Activated CD4-positive, CD25-positive, alpha-beta regulatory T cell treated with anti-CD3 and anti-CD28 coated beads, Interleukin-2, amount 50 U/mL, for 72 hours (primary cell): ENCODE results near the gene KIRREL3.

Source experiments
- DNase-seq: peaks from one replicate; pipeline ENCODE4 v3.0.0; 2021

KIRREL3 gene

DNA sequence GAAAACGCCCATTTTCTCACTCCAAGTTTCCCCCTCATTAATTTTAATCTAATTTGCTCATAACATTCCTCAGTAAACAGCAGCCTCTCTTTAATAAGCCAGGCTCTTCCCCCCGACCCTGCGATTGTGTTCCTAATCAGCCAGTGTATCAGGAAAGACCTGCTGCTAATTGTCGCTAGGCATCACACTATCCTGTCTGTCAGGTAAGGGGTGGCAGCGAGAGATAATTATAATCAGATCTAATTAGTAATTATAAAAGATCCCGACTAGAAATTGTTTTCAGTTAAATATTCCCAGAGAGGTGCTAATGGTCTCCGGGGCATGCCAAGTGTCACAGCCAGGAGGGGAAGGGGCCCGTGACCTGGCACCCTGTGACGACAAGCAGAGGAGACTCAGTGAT lies 502.3 kb downstream of the KIRREL3 start:
- no peak for DNase-seq

DNA sequence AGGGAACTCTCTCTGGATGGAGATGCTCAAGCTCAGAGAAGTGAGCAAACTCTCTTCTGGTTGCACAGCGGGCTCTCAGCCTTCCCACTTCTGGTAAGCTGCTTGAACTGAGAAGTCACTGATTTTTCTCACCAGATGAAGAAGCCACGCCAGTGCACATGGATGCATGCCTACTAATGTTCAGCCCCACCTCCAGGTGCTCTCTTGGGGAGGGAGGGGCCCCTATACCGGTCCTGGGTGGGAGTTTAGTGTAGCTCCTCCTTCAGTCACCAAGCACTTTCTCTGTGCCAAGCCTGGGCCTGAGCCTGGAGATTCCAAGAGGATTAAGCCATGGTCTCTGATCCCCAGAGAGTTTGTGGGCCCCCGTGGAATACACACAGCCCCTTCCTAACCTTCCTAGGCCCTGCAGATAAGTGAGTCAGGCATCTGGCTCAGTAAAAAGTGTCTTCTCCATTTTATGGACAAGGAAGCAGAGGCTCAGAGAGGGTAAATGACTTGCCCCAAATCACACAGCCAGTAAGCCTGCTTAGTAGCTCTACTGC lies 502.9 kb downstream of the KIRREL3 start:
- no peak for DNase-seq

DNA sequence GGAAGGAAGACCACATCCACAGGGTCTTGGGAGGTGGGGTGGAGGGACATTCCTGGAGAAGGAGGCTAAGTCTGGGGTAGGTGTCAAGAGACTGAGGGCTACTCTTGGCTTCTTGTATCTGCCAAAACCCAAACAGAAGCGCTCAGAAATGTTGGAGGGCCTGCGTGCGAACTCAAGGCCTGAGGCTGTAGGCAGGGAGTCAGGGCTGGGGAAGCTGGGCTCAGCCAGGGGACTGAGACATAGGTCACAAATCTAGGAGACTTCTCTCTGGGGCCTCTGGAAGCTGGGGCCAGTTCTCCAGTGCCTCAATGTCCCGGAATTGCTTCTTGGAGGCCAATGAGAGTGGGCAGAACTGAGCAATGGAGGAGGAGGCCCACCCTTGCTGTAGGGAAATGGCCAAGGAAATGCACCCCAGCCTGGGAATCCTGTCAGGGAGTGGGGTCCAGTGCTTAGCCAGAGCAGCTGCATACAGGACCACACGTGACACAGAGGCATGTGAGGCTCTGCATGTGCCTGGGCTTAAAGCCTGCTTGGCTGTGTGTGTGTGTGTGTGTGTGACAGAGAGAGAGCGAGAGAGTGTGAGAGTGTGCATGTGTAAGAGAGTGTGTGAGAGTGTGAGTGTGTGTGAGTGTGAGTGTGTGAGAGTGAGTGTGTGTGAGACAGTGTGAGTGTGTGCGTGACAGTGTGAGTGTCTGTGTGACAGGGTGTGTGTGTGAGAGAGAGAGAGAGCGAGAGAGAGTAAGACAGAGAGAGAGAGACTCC lies 503.8 kb downstream of the KIRREL3 start:
- no peak for DNase-seq

DNA sequence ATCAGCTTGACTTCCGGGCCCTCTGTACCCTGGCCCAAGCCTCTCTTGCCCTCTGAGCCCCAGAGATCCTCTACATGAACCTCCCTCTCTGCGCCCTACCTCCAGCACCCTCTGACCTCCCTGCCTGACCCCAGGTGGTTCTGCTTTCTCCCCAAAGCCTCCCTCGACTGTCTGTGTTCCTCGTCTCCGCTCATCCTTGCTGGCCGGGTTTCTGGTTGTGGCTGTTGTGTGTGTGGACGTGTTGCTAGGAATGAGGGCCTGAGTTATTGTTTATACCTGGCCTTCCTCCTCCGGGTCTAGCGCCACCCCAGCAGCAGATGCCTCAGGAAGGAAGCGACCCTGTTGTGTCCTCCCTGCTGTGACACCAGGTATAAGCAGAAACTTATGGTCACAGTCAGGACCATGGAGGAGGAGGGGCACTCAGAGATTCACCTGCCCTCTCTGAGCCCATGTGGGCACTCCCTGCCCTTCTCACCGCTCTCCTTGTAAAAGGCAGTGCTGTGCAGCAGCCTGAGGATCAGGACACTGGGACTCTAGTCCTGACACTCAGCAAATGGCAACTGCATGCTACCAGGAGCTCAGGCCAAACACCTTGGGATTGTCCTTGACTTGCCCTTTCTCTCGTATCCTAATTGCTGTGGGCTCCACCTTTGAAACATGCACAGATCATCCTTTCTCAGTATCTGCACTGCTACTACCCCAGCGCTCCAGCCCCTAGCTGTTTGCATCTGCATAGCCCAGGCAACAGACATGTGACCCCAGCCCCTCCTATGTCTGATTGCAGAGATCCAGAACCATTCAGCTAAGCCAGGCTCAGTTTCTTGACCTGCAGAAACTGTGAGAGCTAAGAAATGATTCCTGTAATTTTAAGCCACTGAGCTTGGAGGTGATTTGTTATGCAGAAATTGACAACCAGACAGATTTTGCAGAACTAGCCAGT lies 505.0 kb downstream of the KIRREL3 start:
- no peak for DNase-seq

DNA sequence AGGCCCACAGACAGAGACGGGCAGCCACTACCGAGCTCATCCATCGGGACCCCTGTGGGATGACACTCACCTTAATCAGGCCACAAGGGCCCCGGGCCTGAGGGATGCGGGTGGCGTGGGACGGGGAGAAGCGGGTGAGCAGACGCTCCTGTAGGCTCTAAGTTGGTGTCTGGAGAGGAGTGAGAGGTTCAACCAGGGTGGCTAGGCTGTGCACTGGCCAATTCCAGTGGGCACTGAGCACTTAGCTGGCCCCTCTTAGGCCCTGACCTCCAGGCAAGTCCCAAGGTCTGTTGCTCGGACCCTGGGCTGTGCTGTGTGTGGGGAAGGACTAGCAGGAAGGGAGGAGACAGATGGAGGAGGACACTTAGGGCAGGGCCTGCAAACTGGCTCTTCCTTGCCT lies 505.7 kb downstream of the KIRREL3 start:
- no peak for DNase-seq

DNA sequence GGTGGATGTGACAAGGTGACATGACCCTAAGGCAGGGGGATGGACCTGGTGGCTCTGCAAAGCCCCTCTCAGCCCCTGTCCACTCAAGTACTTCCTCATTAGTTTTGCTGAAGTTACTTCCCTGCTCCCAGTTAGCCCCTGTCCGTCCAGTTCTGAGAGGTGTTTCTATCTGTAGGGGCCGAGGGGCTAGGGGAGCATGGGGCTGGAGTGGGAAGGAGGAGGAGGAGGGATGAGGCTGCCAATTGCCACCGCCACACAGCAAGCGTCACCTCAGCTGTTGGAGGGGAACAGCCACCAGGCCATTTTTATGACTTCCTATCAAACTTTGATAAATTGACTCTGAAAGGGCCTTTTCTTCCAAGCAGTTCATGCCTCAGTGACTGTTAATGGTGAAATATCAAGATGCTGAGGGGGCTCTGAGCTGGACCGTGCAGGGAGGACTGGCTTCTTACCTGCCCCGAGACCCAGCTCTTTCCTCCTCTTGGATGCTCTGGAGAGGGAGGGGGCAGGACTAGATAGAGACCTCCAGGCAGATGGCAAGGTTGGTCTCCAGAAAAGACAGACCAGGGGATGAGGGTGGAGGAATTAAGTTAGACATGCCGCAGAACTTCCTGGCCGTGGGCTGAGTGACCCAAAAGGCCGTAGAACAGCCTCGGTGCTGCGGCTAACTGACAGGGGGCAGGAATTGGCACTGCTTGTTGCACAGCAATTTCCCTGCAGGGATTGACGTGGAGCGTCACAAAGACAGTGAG lies 508.1 kb downstream of the KIRREL3 start:
- no peak for DNase-seq

DNA sequence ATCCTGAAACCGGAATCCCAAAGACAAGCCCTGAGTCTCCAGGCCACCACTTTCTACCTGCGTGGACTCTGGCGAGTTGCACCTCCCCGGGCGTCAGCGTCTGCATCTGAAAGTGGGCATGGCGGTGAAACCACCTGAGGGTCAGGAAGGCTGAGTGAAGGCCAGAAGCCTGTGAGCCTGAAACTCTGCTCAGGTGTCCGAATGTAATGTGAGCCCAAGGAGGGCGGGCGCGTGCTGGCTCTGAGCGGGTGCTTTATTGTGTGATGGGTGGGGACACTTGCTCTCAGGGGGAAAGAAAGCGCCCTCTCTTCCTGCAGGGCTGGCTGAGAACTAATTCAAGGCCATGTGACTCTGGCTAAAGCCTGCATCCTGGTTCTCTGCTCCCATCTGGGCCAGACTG lies 509.5 kb downstream of the KIRREL3 start:
- DNase-seq = no peak

DNA sequence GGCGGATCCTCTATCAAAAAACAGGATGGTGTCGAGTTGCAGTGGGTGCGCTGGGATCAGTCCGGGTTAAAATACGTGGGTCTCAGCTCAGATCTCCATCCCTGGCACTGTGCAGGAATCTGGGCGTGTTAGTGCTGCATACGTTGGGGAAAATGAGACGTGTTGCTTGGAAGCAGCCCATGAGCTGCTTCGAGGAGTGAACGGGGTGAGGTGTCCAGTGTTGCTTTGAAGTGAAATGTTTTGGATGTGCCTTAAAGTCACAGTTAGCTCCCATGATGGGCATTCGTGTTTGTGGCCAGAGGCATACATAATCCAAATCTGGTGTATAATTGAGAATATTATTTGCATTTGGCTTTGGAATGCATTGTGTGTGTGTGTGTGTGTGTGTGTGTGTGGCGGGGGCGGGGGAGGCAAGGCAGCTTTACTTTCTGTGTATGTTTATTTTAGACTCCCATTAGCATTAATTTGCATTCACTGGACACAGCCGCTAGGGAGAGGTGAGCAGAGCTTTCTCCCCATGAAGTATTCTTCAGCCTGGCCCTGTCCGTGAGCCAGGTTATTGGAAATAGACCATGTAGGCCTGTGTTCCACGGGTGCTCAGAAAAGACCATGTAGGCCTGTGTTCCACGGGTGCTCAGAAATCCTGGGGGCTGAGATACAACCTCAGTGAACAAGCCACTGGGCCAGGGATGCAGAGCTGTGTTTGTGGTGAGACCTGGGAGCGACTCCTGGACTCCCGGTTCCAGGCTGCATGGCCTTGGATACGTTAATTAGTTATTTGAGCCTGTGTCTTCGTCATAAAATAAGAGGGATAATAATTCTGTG lies 510.5 kb downstream of the KIRREL3 start:
- DNase-seq = no peak

DNA sequence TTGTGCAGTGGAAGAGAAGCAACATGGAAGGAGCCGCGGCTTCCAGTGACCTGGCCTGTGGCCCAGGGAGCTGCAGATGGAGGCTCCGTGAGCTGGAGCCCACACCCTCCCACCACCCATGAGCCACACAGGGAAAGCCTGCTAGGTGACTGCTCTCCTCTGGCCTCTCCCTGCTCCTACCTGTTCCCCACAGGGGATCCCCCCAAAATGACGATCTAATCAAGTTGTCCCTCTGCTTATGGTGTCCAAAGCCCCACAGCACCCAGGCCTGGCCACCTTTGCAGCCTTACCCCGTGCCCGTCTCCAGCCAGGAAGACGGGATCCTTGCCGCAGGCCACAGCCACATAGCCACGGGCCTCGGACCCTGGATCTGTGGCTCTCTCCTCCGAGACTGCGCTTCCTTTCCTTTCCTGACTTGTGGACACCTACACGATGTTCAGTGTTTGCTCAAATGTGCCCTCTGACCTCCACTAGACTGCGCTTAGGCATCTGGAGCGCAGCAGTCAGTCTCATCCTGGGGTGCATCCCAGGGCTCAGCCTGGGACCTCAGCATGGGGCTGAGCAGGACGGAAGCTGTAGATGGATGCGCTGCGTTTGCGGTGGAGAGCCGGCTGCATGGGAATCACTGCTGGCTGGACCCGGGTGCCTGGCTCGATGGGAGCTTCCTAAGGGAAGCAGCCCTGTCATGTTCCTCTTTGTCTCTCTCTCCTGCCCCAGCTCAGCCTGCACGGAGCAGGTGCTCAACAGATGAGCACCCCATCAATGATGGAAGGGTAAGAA lies 511.8 kb downstream of the KIRREL3 start:
- DNase-seq = no peak

DNA sequence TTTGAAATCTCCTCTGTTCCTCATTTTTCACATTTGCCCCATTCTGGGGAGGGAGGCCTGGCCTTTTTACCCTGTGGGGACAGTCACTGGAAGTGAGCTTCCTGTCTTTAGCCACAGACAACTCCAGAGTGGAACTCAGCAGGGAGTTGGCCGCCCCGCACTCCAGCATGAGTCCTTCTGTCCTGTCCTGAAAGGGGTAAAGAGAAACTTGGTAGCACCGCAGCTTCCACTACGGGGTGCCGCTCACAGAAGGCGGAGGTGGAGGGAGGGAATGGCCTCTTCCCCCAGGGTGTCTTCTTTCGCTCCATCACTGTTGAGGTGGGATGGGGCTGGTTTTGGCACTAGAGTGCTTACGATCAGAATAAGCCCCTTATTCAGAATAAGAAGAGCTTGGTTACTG lies 512.9 kb downstream of the KIRREL3 start:
- no peak for DNase-seq

DNA sequence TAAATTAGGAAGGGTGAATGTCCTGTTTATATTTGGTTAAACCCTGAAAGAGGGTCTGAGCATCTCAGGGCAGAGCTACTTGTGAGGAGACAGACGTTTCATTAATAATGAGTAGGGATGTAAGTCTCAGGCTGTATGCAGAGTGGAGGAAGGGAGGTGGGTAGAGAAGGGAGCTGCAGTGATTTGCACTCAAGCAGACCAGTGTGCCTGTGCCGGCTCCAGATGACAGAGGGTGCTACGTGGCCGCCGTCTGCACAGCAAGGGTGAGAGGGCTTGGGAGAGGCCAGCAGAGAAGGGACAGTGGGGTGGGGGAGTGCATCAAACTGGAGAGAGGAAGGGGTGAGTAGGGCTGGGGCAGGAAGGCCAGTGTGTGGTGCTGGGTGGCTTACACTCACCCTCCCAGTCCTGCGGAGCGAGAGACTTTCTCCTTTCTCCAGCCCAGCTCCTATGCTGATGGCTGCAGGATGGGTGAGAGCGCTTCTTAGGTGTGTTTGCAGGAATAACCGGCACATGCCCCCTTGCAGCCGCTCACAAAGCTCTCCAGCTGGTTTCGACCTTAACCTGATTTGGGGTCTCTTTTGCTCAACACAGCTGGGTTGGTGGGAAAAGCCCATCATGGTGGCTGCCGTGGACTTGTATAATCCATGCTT lies 514.5 kb downstream of the KIRREL3 start:
- DNase-seq = no peak

DNA sequence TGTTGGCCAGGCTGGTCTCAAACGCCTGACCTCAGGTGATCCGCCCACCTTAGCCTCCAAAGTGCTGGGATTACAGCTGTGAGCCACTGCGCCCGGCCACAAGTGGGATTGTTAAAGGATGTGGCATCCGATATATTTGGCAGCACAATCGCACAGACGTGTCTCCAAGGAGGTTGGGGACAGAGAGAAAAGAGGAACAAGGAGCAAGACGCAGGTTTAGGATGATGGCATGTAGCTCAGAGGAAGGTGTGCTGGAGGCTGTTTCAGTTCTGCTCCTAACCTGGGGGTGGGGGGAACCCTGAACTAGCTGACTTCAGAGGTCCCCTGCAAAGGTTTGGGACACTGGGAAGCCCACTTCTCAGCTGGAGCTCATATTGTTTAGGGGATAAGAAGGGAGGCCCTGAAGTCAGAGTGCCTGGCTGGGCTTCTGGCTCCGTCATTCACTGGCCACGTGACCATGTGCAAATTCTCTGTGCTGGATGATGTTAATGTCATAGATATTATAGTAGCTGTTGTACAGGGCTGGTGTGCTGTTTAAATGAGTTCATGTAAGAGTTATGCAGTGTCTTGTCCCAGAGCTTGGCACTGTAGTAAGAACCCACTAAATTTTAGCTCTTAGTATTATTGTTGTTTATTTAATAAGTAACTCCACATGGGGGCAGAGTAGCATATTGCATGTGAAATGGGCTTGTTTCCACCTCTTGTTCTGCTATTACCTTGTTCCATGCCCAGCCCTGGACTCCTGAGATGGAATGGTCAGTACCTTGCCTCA lies 515.4 kb downstream of the KIRREL3 start:
- DNase-seq = no peak

DNA sequence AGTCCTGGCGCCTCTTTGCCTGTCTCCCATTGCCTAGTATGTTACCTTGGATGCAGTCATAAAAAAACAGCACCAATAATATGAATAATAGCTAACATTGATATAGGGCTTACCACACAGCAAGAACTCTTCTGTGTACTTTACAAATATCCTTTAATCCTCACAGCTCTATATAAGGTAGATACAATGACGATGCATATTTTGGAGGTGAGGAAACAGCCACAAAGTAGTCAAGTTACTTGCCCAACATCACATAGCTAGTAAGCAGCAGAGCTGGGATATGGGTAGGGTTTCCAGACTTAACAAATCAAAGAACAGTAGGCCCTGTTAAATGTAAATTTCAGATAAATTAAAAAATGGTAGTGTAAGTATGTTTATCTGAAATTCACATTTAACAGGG lies 516.3 kb downstream of the KIRREL3 start:
- DNase-seq = no peak

DNA sequence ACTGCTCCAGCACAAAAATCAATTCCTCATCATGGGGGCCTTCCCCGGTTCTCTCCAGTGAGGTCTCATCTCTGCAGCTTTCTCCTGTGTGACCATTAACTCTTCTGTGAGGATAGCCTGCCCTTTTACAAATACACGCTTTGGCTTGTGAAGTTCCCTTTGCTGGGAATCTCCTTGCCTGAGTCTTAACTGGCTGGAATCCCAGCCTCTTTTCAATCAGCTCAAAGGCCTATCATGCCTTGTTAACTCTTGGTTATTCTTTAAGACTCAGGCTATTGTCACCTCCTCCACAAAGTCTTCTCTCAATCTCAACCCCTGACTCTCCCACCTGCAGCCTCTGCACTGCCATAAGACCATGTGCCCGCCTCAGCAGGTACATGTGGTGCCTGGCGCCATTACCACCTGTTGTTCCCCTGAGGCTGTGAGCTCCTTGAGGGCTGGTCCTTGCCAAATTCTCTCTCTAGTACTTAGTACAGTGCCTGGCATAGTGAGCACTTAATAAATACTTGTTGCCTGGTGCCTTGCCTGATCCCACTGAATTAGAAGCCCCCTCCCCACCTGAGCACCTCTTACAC lies 516.9 kb downstream of the KIRREL3 start:
- DNase-seq = no peak

DNA sequence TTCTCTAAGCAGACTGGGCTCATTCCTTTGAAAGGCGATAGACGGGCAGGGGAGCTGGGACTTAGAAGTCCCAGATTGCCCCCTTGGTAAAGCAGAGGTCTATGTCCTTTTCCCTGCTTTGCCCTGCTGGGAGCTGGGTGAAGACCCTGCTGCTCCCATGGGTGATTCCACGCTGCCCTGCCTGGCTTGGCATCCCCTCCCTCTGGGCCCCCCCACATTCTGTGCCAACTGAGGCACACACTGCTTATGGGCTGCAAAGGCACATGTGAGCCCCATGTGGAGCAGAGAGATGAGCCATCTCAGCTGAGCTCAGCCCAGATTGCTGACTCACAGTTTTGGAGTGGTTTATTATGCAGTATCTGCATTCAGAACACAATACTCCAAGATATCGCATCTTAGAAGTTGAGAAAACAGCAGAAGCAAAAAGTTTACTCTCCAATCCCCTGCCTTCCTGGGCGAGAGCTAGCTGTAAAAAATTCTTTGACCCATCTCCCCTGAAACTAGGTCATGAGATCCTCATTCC lies 517.9 kb downstream of the KIRREL3 start:
- DNase-seq = no peak

DNA sequence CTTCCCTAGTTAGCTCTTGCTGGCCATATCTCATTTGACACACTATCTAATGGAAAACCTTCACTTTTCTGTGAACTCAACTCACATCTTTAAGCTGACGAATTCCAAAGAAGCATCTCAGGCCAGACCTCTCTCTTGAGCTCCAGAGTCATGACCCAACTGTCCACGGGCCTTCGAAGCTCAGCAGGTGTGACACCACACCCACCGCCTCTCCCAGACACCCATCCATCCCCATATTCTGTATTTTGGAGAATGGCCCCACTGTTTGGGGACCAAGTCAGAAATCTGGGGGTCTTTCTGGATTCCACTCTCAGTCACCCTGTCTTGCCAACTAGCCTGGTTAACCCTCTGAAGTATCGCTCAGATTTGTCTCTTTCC lies 519.3 kb downstream of the KIRREL3 start:
- no peak for DNase-seq

DNA sequence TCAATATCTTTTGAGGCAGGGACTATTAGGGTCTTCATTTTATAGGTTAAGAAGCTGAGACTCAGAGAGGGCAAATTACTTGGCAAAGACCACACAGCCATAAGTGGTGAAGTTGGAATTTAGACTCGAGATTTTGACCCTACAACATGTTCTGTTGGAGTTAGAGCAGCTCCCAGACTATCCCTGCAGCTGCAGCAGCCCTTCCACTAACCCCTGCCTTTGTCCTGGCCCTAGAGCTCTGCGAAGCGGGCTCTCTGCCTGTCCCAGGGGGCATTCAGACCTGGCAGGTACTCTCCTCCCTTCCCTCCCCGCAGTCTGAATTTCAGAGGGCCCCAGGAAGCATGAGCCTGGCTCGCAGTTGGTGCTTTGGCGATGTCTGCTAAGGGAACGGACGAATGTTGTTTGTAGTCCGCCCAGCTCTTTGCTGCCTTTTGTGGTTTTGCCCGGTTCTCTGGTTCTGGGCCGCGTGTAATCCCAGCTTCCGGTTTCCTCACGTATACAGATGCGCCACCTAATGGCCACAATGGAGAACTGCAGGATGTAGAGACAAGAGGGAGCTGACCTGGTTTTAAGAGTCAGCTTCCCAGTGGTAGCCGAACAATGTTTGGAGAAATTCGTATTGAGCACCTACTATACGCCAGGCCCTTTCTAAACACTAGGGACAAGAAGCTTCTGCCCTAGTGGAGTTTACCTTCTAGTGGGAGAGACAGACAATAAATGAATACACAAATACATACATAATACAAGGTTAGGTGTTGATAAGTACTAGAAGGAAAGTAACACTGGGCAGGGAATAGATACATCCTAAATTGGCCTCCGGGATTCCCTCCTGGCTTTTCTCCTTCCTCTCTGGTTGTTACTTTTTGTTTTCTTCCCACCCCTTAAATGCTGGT lies 519.9 kb downstream of the KIRREL3 start:
- DNase-seq = peak; percentile 62

DNA sequence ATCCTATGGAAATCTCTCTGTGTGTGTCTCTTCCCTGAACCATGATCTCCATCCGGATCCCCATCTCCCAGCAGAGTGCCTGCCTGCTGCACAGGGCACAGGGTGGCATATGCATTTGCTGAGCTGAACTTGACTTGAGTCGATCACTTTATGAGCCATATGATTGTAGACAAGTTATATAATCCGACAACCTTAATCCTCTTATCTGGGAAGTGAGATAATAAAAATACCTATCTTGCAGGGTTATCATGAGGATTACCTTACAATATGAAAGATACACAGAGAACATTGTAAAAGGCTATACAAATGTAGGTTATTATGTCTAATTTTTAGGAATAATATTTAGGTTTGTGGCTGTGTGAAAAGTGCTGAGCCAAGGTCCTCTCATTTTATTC lies 520.6 kb downstream of the KIRREL3 start:
- no peak for DNase-seq
